HG03575 (cell line): ENCODE data around the gene SIX3.

ENCODE experiments used
- ATAC-seq: cut with Tn5 transposase; IDR thresholded peaks from one replicate; pipeline ENCODE4 v1.9.1; 2021; ENCODE audit not compliant: unreplicated experiment, insufficient number of reproducible peaks, low FRiP score; ENCODE audit errors: extremely low read depth

SIX3 gene

DNA sequence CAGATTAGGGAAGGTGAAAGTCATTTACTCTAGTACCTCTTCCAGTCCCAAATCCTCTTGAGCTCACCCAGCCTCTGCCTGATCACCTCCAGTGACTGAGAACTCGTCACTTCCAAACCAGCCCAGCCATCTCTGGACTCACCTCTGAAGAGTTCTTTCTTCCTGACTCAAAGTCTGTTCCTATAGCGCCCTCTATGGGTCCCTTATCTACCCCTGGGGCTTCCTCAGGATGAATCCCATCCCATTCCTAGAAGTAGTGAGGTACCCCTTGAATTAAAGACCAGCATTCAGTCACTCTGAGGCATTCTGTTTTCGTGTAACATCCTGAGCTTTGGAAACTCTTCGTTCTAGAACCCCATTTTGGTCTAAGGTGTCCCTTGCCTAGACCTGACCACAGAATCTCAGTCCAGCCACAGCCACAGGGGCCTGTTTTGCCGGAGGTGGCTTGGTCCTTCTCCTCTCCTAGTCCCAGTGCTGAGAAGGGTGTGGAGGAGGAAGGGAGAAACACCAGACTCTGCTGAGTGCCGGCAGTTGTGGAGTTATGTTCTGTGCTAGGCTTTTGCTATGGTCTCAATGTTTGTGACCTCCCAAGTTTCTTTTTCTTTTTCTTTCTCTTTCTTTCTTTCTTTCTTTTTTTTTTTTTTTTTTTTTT is 32.7 kb downstream of the SIX3 start:
- no peak for ATAC-seq

DNA sequence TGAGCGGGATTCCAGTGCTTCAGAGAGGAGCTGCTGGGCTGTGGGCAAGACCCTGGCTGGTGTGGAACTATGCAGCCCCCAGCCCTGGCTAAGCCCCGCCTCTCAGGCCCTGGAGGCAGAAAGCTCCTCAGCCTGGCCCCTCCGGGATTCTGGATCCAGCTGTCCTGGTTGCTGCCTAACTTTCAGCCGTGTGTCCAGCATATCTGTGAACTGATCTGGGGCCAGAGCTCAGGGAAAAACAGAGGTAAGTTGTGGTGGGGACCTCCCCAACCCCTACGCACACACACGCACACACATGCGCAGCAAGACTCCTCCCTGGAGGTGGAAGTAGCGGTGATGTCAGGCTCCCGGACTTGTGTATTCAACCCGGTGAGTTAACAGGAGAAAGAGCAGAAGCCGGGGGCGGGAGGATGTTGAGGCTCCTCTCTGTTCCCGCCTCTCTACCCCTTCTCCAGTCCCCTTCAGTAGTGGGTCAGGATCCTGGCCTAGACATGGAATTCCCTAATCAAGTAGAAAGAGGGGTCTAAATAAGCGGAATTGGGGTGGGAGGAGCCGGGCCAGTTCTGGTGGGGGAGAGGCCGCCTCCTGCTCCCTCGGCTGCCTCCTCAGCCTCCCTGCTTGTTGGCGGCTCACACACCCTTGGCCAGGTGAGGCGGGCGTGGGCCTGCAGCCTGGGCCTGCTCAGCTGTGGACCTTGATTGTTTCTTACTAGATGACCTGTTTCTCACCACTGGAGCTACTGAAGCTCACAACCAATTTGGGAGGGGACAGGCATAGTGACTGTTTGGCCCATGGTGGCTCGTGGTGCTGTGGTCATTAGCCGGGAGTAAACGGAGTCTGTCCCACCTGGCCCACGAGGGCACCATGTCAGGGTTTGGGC is 34.3 kb downstream of the SIX3 start:
- ATAC-seq: no peak

DNA sequence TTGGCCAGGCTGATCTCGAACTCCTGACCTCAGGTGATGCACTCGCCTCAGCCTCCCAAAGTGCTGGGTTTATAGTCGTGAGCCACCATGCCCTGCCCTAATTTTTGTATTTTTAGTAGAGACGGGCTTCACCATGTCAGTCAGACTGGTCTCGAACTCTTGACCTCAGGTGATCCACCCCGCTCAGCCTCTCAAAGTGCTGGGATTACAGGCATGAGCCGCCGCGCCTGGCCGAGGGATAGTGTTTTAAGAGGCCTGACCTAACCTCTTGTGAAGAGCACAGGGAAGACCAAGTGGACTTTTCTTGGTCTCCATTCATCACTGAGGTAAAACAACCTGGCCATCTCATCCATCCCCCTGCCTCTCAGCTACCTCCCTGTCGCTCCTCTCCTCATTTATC is 38.1 kb downstream of the SIX3 start:
- ATAC-seq: no peak

DNA sequence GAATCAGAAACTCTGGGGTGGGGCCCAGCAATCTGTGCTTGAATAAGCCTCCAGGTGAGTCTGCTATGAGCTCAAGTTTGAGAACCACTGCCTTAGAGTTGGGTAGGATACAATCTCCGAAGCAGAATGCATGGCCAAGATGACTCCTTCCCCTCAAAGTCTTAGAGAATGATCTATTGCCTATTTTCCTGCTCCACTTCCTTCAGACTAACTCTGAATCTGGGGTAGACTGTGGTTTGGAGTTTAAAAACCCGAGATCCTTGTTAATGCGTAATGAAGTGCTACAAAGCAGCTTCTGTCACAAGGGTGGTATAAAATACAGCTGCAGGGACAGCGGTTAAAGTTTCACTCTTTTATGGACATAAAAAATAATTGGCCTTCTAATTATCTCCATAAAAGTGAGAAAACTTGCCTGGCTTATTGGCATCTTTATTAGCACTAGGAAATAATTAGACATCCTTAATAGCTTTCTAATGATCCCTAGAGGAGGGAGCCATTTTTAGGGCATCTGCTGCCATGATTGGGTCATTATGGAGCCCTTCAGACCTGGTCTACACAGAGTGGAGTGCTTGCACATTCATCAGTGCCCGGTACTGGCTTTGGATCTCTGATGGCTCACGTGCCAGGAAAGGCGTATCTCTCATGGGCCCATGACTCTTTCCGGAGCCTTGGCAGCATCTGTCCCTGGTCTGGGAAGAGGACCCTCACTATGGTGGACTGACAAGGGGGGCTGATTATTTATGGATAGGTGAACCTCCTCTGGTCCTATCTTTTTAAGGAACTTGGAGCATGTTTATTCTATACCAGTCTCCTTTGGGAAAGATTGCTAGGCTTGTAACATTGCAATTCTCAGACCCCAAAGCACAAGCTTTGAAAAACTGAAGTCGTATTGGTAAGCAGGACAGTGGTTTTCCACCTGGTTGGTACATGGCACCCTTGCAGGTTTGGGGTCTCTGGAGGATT is 39.5 kb downstream of the SIX3 start:
- ATAC-seq: no peak

DNA sequence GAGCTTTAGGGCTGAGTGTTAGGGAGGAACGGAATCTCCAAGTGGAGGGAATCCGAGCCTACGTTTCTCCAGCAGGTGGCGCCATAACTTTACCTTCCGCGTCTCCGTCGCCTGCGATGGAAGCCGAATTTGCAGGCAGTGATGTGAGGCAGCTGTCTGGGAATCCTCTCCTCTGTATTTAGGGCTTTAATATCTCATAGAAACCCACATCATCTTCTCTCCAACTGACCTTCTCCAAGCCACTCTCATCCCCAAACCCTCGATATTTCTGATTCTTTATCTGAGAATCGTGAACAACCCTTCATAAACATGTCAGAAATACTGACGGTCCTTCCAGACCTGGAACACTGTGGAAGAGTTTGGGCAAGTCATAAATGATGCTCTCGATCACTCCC is 40.2 kb downstream of the SIX3 start:
- ATAC-seq: no peak

DNA sequence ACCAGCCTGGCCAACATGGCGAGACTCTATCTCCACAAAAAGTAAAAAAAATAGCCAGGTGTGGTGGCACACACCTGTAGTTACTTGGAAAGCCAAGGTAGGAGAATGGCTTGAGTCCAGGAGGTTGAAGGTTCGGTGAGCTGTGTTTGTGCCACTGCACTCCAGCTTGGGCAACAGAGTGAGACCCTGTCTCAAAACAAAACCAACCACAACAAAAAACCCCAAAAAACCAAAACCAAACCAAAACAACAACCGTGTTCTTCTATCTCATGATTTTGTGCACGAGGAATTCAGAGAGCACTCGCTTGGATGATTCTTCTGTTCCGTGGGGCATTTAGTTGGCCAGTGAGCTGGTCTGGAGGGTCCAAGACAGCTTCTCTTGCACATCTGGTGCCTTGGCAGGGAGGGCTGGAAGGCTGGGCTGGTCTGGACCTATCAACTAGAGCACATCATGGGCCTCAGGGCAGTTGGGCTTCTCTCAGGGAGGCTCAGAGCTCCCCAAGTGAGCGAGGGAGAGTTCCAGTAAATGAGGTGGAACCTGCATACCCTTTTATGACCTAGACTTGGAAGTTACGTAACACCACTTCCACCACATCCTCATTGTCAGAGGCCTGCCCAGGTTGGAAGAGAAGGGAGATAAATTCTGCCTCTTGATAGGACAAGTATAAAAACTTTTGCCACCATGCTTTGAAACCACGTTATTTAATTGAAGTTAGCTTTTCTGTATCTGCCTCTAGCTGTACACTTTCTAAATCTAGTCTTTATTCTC is 42.5 kb downstream of the SIX3 start:
- ATAC-seq: no peak

DNA sequence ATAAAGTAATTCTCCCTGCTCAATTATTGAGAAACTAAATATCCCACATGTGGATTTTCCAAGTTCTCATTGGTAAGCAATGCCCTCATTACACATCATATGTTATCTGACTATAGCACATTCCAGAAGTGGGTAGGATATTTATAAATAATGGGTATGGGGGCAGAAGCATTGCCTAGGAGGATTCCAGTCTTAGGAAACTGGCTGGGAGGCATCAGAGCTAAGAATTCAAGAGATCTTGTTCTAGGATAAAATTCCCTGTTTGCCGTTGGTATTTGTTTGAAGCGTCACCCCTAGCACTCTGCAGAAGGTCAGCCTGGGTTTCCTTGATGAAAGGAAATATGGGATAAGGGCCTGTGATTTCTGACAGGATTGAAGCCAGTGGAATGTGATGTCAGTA is 47.7 kb downstream of the SIX3 start:
- ATAC-seq: no peak

DNA sequence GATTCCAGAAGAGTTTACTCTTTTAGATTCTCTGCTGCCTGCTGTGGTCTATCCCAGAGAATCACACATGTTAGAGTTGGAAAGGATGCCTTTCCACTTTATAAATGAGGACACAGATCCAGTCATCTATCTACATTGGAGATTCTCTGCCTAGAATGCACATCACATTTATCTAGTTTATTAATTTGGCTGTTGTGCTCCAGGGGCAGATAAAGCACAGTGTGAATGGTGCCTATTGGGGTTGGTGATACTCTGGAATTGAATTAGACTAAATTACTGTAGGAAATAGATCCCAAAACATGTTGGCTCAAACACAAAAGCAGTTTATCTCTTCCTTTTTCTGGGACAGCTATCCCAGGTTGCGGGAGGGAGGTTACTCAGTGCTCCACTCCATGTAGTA is 52.9 kb downstream of the SIX3 start:
- ATAC-seq: no peak
